Measurements from ENCODE around the gene LRRD1. TPM values are rescaled to one million over a fixed set of nuclear protein-coding genes. Genes with fewer than 3 reads are reported as not detected.

The LRRD1 gene
- total and polyA plus RNA-seq, 2 of the 13 experiments (the other 11 are each of a cell fraction or from before 2014, with no cell fraction given), result 0.03 TPM; not detected in 1

GRCh38 chr7:92133737-92134270 is 45.1 kb downstream of the LRRD1 start (continued):
- TF ChIP-seq ZHX2 (IDR thresholded peaks at IDR 0.05; ENCODE audit: low read depth) (no peak), ZHX2 (CRISPR knock-in tag; IDR thresholded peaks at IDR 0.05; ENCODE audit: borderline replicate concordance) (no peak), ZNF30 (CRISPR knock-in tag; IDR thresholded peaks at IDR 0.05) (0 out of 2 replicates have a peak, but pooled peaks have one; percentile 26), ZNF333 (CRISPR knock-in tag; IDR thresholded peaks at IDR 0.05; ENCODE audit: borderline replicate concordance) (peak; percentile 64), ARNT2 (CRISPR knock-in tag; IDR thresholded peaks at IDR 0.05; ENCODE audit: low read depth) (peak; percentile 33; the same call in 1 of the 2 replicates), ZBTB20 (CRISPR knock-in tag; IDR thresholded peaks at IDR 0.05; ENCODE audit: borderline replicate concordance, low read depth) (peak; percentile 31; the same call in 1 of the 2 replicates), KDM2A (CRISPR knock-in tag; IDR thresholded peaks at IDR 0.05; ENCODE audit: borderline replicate concordance, low read depth) (peak; percentile 46), PRMT3 (CRISPR knock-in tag; IDR thresholded peaks at IDR 0.05; ENCODE audit: borderline replicate concordance, low read depth) (no peak; the same call in 1 of the 2 replicates), NFIC (IDR thresholded peaks at IDR 0.05; ENCODE audit: low read length) (no peak), ZNF557 (CRISPR knock-in tag; IDR thresholded peaks at IDR 0.05) (no peak), NCOA1 (CRISPR knock-in tag; IDR thresholded peaks at IDR 0.05) (peak; percentile 80; the same call in 1 of the 2 replicates), CENPX (CRISPR knock-in tag; IDR thresholded peaks at IDR 0.05) (no peak), BATF2 (CRISPR knock-in tag; IDR thresholded peaks at IDR 0.05) (no peak), SRSF4 (IDR thresholded peaks at IDR 0.05; ENCODE audit: low read depth, low read length, poor library complexity, severe bottlenecking) (no peak), HNRNPLL (IDR thresholded peaks at IDR 0.05; ENCODE audit: low read depth, low read length, poor library complexity, severe bottlenecking) (no peak), MYC (CRISPR knock-in tag; IDR thresholded peaks at IDR 0.05; ENCODE audit: borderline replicate concordance) (peak; percentile 70), GABPA (IDR thresholded peaks at IDR 0.05; ENCODE audit: low read depth, low read length) (no peak), GABPA (CRISPR knock-in tag; IDR thresholded peaks at IDR 0.05; ENCODE audit: low read depth) (no peak)
- TF ChIP-seq, protein P1, sequence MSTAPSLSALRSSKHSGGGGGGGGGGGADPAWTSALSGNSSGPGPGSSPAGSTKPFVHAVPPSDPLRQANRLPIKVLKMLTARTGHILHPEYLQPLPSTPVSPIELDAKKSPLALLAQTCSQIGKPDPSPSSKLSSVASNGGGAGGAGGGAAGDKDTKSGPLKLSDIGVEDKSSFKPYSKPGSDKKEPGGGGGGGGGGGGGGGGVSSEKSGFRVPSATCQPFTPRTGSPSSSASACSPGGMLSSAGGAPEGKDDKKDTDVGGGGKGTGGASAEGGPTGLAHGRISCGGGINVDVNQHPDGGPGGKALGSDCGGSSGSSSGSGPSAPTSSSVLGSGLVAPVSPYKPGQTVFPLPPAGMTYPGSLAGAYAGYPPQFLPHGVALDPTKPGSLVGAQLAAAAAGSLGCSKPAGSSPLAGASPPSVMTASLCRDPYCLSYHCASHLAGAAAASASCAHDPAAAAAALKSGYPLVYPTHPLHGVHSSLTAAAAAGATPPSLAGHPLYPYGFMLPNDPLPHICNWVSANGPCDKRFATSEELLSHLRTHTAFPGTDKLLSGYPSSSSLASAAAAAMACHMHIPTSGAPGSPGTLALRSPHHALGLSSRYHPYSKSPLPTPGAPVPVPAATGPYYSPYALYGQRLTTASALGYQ (CRISPR knock-in tag; IDR thresholded peaks at IDR 0.05), result no peak

All from HepG2 (cell line).